Measurements from ENCODE around the gene EXD3.

EXD3 gene

DNA sequence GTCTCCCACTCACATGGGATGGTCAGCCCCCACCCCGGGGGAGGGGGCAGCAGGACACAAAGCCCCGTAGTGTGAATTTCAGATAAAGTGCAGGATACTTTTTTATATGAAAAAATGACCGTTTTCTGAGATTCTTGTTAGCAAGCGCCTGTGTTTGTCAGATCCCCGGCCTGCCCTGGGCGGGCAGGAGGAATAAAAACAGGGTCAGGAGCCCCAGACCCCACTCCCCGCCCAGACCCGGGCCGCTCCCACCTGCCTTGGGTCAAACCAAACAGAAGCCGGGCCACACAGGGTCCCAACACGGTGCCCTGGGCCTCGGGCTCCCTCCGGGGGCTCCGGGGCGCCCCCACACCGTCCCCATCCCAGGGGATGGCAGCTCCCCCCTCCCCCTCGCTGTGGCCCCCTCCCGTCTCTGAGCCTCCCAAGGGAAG is 107.4 kb downstream of the EXD3 start:
- TF ChIP-seq CTCF (IDR thresholded peaks at IDR 0.05; ENCODE audit: low read depth, low read length) = no peak
- no peak for DNase-seq (ENCODE audit: extremely low read depth, low read depth)

DNA sequence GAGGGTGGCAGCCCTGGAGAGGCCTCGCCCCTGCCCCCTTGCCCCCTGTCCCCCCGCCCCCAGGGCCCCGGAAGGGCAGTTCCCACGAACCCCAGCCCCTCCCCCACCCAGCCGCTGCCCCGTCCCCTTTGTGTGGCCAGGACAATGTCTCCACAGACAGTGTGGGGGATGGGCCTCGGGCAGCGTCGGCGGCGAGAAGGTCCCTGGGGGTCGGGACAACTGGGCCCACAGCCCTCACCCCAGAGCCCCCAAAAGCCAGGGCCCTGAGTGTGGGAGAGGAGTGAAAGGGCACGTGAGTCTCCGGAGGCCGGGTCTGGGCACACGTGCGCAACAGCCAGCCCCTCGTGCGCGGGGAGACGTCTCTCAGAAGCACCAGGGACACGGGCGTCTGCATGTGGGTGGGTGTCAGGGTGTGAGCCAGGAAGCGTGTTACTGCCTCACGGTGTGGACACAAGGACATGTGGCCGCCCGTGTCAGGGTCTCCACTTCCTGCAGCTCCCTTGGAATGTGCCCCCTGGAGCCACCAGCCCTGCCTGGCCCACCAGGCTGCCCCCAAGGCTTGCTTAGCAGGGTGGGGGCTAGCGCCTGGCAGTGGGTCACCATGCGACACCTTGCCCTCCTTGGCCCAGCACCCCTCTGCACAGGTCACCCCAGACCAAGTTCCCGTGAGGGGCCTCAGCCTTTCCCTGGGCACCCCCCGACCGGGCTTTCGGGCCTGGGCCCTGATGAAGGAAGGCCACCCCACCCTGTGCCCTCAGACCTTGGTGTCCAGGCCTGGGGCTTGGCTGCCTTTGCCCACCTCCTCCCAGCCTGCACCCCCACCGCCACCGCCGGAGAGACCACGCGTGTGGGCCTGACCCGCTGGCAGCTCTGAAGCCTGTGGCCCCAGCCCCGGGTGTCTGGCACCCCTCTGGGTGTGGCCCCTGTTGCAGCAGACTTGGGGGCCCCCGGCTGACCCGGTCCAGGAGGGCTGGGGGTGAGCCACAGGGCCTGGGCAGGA is 108.1 kb downstream of the EXD3 start:
- DNase-seq (ENCODE audit: extremely low read depth, low read depth) = no peak
- TF ChIP-seq CTCF (IDR thresholded peaks at IDR 0.05; ENCODE audit: low read depth, low read length) = no peak

DNA sequence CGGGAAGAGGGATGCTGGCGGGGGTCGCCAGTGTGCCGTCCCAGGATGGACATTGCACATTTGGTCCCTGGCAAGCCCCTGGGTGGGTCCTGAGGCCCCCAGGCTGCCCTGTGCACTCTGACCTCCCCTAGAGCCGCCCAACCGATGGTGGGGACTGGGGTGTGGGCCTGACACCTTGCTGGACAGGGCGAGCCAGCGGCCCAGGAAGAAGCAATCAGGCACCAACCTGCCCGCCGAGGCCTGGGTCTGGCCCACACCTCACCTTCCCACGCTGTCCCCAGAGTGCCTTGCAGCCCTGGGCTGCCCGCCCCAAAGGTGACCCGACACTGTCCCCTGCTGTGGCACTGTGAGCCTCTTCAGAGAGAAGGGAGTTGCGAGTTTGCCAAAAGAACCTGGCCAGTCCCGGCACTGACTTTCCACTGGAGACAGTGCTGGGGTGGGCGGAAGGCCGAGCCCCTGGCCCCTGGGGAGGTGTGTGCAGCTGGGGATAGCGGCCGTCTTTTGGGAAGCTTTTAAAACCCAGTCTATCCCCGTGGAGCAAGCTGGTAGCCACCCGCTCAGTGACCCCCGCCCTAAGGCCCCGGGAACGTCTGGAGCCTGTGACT is 108.9 kb downstream of the EXD3 start:
- no peak for DNase-seq (ENCODE audit: extremely low read depth, low read depth)
- TF ChIP-seq CTCF (IDR thresholded peaks at IDR 0.05; ENCODE audit: low read depth, low read length) = no peak

DNA sequence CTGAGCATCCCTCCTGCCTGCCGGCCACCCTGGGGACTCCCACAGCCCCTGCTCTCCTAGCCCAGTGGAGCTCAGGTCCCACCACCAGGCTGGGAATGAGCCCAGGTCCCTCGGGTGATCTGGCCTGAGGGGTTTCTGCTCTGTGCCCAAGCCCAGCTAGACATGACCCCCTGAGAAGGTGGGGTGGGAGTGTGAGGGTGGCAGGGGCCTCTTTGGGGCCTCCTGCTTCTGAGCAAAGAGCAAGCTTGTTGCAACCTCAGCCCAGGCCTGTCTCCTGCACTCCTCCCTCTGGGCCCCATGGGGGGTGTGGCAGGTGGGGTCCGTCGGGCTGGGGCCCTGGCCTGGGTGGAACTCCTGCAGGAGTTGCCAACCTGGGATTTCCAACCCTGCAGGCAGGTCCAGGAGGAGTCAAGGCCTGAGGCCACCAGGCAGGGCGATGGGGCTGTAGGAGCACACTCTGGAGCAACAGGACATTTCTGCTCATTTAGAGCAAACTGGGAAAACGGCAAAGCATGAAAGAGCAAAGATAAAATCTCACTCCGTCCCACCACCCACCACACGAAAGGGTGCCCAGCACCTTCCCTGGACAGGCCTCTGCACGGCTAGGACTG is 109.5 kb downstream of the EXD3 start:
- TF ChIP-seq CTCF (IDR thresholded peaks at IDR 0.05; ENCODE audit: low read depth, low read length) = no peak
- DNase-seq (ENCODE audit: extremely low read depth, low read depth) = no peak

DNA sequence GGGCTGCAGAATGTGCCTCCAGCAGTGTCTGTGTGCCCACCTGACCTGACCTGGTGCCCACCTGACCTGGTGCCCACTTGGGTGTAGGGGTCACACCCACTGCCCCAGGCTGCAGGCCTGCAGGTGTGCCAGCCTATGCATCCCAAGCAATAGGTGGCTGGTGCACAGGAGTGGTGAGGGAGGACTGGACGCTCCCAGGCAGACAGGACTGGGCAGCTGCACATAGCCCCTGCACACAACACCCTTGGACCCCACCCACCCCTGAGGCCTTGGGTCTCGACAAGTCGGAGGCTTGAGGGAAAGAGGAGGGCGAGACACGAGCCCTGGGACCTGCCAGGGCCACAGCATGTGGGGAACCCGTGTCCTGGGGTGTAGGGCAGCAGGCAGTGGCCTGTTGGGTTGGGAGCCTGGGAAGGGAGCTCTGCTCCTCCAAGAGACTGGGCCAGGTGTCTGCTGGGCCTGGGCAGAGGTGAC is 110.1 kb downstream of the EXD3 start:
- no peak for DNase-seq (ENCODE audit: extremely low read depth, low read depth)
- no peak for TF ChIP-seq CTCF (IDR thresholded peaks at IDR 0.05; ENCODE audit: low read depth, low read length)

DNA sequence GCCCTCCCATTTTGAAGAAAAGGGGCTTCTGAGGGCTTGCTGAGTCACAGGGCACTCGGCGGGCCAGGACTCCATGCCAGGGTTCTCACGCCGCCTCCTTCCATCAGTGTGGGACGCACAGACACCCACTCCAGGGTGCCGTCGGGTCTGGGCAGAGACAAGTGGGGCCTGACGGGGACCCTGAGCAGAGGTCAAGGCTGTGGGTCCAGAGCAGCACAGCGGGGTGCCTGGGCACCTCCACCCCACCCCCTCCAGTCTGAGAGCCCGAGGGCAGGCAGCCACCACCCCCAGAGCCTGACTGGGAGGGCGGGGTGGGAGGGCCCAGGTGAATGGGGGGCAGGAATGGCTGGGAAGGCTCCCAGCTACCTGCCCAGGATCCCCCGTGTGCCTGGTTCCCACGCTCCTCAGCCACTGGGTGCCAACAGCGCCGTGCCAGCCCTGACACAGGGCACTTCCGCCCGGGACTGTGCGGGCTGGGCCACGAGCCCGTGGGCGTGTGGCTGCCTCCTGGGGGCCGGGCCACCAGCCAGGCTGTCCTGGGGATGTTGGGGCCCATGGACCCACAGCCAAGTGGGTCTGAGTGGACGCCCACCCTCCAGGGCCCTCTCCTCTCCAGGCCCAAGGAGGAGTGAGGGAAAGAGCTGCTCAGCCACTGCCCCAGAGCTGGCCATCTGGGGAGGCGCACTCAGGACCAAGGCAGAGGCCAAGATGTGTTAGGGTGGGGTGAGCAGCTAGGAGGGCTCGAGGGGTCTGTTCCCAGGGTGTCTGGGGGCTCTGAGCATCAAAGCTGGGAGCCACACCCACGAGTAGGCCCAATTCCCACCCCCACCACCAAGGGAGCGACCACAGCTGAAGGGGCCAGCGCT is 110.7 kb downstream of the EXD3 start:
- no peak for DNase-seq (ENCODE audit: extremely low read depth, low read depth)

More for the DNA sequence above, 110.7 kb downstream of the EXD3 start:
- no peak for TF ChIP-seq CTCF (IDR thresholded peaks at IDR 0.05; ENCODE audit: low read depth, low read length)
